ENCODE data around the gene OTUD4.

DNA sequence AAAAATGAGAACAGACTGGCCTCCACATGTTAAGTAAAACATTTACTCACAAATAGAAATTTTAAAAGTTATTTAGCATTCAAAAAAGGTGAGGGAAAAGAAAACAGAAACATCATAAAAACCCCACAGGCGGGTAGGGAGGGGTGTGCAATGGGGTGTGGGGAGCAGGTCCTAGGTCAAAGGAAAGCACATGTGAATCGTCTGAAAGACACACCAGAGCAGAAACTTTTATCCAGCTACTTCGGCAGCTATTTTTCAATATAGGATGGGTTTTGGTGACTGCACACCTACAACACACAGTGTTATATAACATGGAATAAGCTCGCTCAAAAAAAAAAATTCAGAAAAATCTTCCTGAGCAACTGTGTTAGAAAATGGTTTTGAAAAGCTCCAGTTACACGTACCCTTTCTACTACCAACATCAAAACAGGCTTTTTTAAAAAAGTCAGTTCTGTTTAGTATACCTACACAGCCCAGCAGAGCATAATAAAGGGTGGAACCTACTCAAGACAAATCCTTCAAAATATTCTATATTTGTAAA lies 1.6 kb downstream of the OTUD4 start:
- no peak for TF ChIP-seq CTCF (IDR thresholded peaks at IDR 0.05)
- no peak for TF ChIP-seq POLR2A (IDR thresholded peaks at IDR 0.05)
